HL-60 (cell line): ENCODE data around the gene CHAC2.
"Not testable (repeated sequence)": the region's sequence is repeated elsewhere in the genome, so short reads cannot be mapped to it uniquely, and the experiment has no call there.

Experiments used
- DNase-seq, 2 experiments: peaks; one replicate each; pipeline ENCODE4 v3.0.0-alpha.2; 2010 to 2020; ENCODE audit warnings: low read depth in 1 of 2, low spot score in 1 of 2
- H3K27ac ChIP-seq: fragments of 250-450 bp; sonication (Bioruptor Pico); replicated peaks from 2 replicates; pipeline ENCODE4 v1.5.1; 2020; ENCODE audit warnings: mild to moderate bottlenecking, moderate library complexity
- H3K27me3 ChIP-seq: fragments of 250-450 bp; sonication (Bioruptor Pico); 2 replicates; pipeline ENCODE4 v1.5.1; 2021; ENCODE audit warnings: mild to moderate bottlenecking, moderate library complexity; ENCODE audit not compliant: insufficient read depth, poor library complexity, severe bottlenecking
- H3K4me3 ChIP-seq: replicated peaks from 2 replicates; pipeline ENCODE4 v1.5.1; 2011; ENCODE audit warnings: mild to moderate bottlenecking, control low read depth, low read length; ENCODE audit not compliant: insufficient read depth
- CTCF ChIP-seq: IDR thresholded peaks from one replicate; pipeline ENCODE4 v1.5.1; 2011; ENCODE audit warnings: low read length, control low read depth, inconsistent platforms; ENCODE audit not compliant: insufficient read depth
- GABPA ChIP-seq: IDR thresholded peaks from 2 replicates; pipeline ENCODE4 v1.6.1; 2012; ENCODE audit warnings: low read depth
- POLR2AphosphoS5 ChIP-seq: IDR thresholded peaks from 2 replicates; pipeline ENCODE4 v1.6.1; 2012; ENCODE audit warnings: low read depth
- SPI1 ChIP-seq: IDR thresholded peaks from 2 replicates; pipeline ENCODE4 v1.6.1; 2012; ENCODE audit warnings: low read depth, mild to moderate bottlenecking, borderline replicate concordance
- TF ChIP-seq, protein P1 (sequence below): IDR thresholded peaks from 2 replicates; pipeline ENCODE4 v1.6.1; 2012; ENCODE audit warnings: low read depth; ENCODE audit not compliant: insufficient replicate concordance

CHAC2 gene

GRCh38 chr2:53756644-53757043 lies 11.0 kb upstream of the CHAC2 start:
- no peaks in the 10 kb centered on the region for H3K27me3 ChIP-seq
- DNase-seq: no peak
- no peak overlapping the region for H3K4me3 ChIP-seq
- TF ChIP-seq, protein P1, sequence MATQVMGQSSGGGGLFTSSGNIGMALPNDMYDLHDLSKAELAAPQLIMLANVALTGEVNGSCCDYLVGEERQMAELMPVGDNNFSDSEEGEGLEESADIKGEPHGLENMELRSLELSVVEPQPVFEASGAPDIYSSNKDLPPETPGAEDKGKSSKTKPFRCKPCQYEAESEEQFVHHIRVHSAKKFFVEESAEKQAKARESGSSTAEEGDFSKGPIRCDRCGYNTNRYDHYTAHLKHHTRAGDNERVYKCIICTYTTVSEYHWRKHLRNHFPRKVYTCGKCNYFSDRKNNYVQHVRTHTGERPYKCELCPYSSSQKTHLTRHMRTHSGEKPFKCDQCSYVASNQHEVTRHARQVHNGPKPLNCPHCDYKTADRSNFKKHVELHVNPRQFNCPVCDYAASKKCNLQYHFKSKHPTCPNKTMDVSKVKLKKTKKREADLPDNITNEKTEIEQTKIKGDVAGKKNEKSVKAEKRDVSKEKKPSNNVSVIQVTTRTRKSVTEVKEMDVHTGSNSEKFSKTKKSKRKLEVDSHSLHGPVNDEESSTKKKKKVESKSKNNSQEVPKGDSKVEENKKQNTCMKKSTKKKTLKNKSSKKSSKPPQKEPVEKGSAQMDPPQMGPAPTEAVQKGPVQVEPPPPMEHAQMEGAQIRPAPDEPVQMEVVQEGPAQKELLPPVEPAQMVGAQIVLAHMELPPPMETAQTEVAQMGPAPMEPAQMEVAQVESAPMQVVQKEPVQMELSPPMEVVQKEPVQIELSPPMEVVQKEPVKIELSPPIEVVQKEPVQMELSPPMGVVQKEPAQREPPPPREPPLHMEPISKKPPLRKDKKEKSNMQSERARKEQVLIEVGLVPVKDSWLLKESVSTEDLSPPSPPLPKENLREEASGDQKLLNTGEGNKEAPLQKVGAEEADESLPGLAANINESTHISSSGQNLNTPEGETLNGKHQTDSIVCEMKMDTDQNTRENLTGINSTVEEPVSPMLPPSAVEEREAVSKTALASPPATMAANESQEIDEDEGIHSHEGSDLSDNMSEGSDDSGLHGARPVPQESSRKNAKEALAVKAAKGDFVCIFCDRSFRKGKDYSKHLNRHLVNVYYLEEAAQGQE: no peak
- TF ChIP-seq CTCF: no peak
- H3K27ac ChIP-seq: no peak overlapping the region

- not testable (repeated sequence) for H3K27ac ChIP-seq, DNase-seq, H3K27me3 ChIP-seq, H3K4me3 ChIP-seq
Observed at GRCh38 chr2:53757206-53757605, 10.4 kb upstream of the CHAC2 start.

GRCh38 chr2:53765767-53766166 lies 1.8 kb upstream of the CHAC2 start:
- Histone ChIP-seq H3K27ac (no peak overlapping the region), H3K27me3 (no peaks in the 10 kb centered on the region), H3K4me3 (no peak overlapping the region)
- TF ChIP-seq, protein P1: no peak
- TF ChIP-seq SPI1 (no peak), CTCF (no peak), POLR2AphosphoS5 (no peak)
- no peak for DNase-seq

GRCh38 chr2:53768242-53768542 lies 588 bp downstream of the CHAC2 start:
- peak overlapping the region; percentile 92 for H3K4me3 ChIP-seq
- no peaks in the 10 kb centered on the region for H3K27me3 ChIP-seq
- DNase-seq: peak in 1 of 2 experiments; percentile 65
- TF ChIP-seq CTCF (no peak), SPI1 (no peak), GABPA (no peak), POLR2AphosphoS5 (no peak)
- TF ChIP-seq, protein P1: no peak
- H3K27ac ChIP-seq: peak overlapping the region; percentile 84
